ENCODE results near the gene TTLL11. TPM values are rescaled to one million over a fixed set of nuclear protein-coding genes. Genes with fewer than 3 reads are reported as not detected.

TTLL11 gene
- total and polyA plus RNA-seq, 7 experiments from 2014 or later: 3.0 to 8.6 (median 4.4) TPM

DNA sequence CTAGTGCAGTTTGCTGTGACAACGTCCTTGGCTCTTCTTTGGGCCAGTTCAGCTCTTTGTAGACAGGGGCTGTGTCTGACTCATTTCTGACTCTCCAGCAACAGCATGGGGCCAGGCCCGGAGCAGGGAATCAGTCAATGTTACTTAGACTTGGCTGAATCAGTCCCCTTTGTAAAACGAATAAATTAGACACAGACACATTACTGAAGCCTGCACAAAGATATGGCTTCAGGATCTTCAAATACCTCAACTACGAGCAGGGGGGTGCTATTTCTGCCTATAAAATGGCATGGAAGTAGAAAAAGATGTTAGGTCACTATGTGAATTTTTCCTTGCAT is 204.7 kb downstream of the TTLL11 start:
- POLR2A ChIA-PET: no interaction called here
- no peaks in the 10 kb centered on the region for H3K9me3 ChIP-seq (ENCODE audit: control insufficient read depth in 2 of 3, low read length in 3 of 3)
- intact Hi-C loops (cut with micrococcal nuclease): no loop called here
- Mint-ChIP-seq H3K27me3 (no peaks in the 10 kb centered on the region), H3K36me3 (no peaks in the 10 kb centered on the region), H3K4me1 (peaks cover 0 to 10% (median 0%) of the 10 kb centered on the region in 7 donors), H3K27ac (no peak overlapping the region), H3K4me3 (no peak overlapping the region), H3K9me3 (peaks cover 0 to 2% (median 0%) of the 10 kb centered on the region in 11 donors)
- no peak overlapping the region for H3K27ac ChIP-seq (ENCODE audit: low read depth, low read length)
- DNase-seq (no peak), ATAC-seq (no peak)
- no peaks in the 10 kb centered on the region for H3K36me3 ChIP-seq (ENCODE audit: control insufficient read depth in 2 of 3, insufficient read depth in 3 of 3, low read length in 3 of 3)
- CTCF ChIA-PET: no interaction called here
- H3K4me1 ChIP-seq (ENCODE audit: control insufficient read depth in 2 of 2, insufficient read depth in 2 of 2, low read length in 2 of 2): no peaks in the 10 kb centered on the region
- H3K4me3 ChIP-seq (ENCODE audit: low read length): no peak overlapping the region
- H3K27me3 ChIP-seq (ENCODE audit: control insufficient read depth in 2 of 2, insufficient read depth in 2 of 2, low read length in 2 of 2): no peaks in the 10 kb centered on the region

DNA sequence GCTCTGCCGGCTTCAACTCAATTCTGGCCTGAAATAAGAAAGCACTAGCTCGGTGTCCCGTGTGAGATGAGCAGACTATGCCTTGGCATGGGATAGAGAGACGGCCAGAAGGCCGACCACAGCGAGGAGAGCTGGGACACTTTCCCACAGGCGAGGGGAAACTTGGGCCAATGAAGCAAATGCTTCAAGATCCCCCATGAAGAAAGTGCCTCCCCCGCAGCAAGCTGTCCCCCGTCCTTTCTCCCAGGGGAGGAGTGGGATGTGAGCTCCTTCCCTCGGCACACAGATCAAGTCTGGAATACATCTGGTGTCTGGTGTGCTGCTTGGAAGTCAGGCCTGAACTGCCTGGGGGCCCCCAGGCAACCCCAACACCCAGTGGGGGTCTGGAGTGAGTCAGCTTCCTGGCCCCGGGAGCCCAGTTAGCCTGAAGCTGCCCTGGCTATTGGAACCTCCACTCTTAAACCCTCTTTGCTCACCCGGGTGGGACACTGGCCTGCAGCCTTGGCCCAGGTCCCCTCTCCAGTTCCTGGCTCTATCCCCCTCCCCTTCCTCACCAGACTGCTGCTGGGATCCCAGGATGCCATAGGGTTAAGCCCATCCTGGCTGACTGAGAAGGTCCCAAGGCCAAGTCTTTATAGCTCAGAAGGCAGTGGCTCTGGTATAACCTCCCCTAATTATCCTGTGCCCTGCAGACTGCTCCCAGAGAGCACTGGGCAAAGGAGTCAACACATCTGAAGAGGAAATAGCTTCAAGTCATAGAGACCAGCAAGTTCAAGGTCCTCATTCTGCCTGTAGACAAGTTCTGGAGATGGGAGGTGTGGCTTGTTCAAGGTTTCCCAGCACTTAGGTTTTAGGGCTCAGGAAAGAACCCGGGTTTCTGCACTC is 205.3 kb downstream of the TTLL11 start:
- H3K36me3 Mint-ChIP-seq: no peaks in the 10 kb centered on the region

DNA sequence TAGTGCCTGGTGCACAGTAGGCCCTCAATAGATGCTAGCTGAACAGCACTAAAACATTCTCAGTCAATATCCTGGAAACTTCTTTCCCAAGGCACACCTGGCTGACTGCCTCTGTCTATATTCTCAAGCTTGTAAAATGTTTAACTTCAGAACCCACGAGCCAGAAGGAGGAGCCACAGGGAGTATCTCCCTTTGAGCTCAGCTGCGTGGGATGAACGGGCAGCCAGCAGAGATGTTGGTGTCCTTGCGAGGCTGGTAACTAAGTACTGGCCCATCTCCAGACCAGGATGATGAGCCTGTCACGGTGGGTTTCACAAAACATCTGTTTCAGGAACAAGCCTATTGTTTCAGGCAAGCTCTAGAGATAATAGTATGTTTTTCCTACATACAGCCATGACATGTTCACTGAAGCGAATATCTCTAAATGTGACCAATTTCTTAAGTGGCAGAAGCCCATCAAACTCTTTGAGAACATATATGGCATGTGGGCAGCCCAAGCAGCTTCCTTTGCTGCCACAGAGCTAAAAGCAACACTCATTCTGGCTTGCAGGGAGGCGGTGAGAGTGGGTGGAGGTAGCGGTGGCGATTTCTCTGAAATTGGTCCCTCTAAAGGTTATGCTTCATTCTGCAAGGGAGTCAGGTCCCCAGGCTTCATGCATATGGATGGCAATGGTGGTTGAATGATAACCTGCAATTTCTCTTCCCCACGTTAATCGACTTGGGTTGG is 206.2 kb downstream of the TTLL11 start:
- no peak overlapping the region for H3K4me3 ChIP-seq (ENCODE audit: low read length)
- CTCF ChIA-PET: no interaction called here
- Mint-ChIP-seq H3K27ac (no peak overlapping the region), H3K27me3 (no peaks in the 10 kb centered on the region), H3K9me3 (peaks cover 0 to 2% (median 0%) of the 10 kb centered on the region in 11 donors), H3K36me3 (no peaks in the 10 kb centered on the region), H3K4me1 (peaks cover 0 to 10% (median 0%) of the 10 kb centered on the region in 7 donors), H3K4me3 (no peak overlapping the region)
- intact Hi-C loops (cut with micrococcal nuclease): no loop called here
- H3K27me3 ChIP-seq (ENCODE audit: control insufficient read depth in 2 of 2, insufficient read depth in 2 of 2, low read length in 2 of 2): no peaks in the 10 kb centered on the region
- H3K27ac ChIP-seq (ENCODE audit: low read depth, low read length): no peak overlapping the region
- no peaks in the 10 kb centered on the region for H3K36me3 ChIP-seq (ENCODE audit: control insufficient read depth in 2 of 3, insufficient read depth in 3 of 3, low read length in 3 of 3)
- peak in 1 of 9 donors; percentile 41 for DNase-seq
- POLR2A ChIA-PET: no interaction called here
- no peaks in the 10 kb centered on the region for H3K9me3 ChIP-seq (ENCODE audit: control insufficient read depth in 2 of 3, low read length in 3 of 3)
- H3K4me1 ChIP-seq (ENCODE audit: control insufficient read depth in 2 of 2, insufficient read depth in 2 of 2, low read length in 2 of 2): no peaks in the 10 kb centered on the region
- ATAC-seq: no peak

More for the DNA sequence above, 205.3 kb downstream of the TTLL11 start:
- no peak for DNase-seq
- no peaks in the 10 kb centered on the region for H3K9me3 ChIP-seq (ENCODE audit: control insufficient read depth in 2 of 3, low read length in 3 of 3)
- no peaks in the 10 kb centered on the region for H3K36me3 ChIP-seq (ENCODE audit: control insufficient read depth in 2 of 3, insufficient read depth in 3 of 3, low read length in 3 of 3)
- H3K27me3 Mint-ChIP-seq: no peaks in the 10 kb centered on the region
- H3K4me3 ChIP-seq (ENCODE audit: low read length): no peak overlapping the region
- peaks cover 0 to 2% (median 0%) of the 10 kb centered on the region in 11 donors for H3K9me3 Mint-ChIP-seq
- H3K4me1 Mint-ChIP-seq: peaks cover 0 to 10% (median 0%) of the 10 kb centered on the region in 7 donors
- no peaks in the 10 kb centered on the region for H3K4me1 ChIP-seq (ENCODE audit: control insufficient read depth in 2 of 2, insufficient read depth in 2 of 2, low read length in 2 of 2)
- intact Hi-C loops (cut with micrococcal nuclease): no loop called here
- H3K27ac ChIP-seq (ENCODE audit: low read depth, low read length): no peak overlapping the region
- ATAC-seq: no peak
- ChIA-PET CTCF (no interaction called here), POLR2A (no interaction called here)
- no peak overlapping the region for H3K27ac Mint-ChIP-seq
- no peaks in the 10 kb centered on the region for H3K27me3 ChIP-seq (ENCODE audit: control insufficient read depth in 2 of 2, insufficient read depth in 2 of 2, low read length in 2 of 2)
- H3K4me3 Mint-ChIP-seq: no peak overlapping the region

- no peak for ATAC-seq
Observed at GRCh38 chr9:121885345-121885901, 207.7 kb downstream of the TTLL11 start.

DNA sequence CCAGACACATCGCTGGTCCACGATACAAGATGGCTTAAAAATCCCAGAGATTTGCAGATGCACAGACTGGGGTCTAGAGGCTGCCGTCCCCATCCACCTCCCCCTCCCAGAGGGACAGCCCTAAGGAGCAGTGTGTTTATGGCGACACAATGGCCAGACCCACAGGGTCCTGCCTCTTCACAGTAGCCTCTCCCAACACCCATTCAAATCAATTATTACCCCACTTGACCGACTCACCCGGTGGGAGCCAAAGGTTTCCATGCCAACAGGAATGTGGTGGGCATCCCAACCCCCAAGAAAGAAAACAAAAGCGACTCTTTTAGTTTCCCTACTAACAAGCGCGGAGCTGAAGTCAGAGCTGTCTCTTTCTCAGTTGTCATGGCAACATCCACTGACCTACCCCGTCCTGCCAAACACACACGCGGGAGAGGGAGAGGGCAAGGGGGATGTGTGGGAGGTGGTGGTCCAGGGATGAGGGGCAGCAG is 209.0 kb downstream of the TTLL11 start:
- ATAC-seq: no peak
- CTCF ChIA-PET: no interaction called here

More at GRCh38 chr9:121885345-121885901, 207.7 kb downstream of the TTLL11 start:
- H3K4me1 ChIP-seq (ENCODE audit: control insufficient read depth in 2 of 2, insufficient read depth in 2 of 2, low read length in 2 of 2): no peaks in the 10 kb centered on the region
- no peaks in the 10 kb centered on the region for H3K27me3 ChIP-seq (ENCODE audit: control insufficient read depth in 2 of 2, insufficient read depth in 2 of 2, low read length in 2 of 2)
- no peak overlapping the region for H3K4me3 ChIP-seq (ENCODE audit: low read length)
- H3K36me3 Mint-ChIP-seq: no peaks in the 10 kb centered on the region
- peaks cover 0 to 2% (median 0%) of the 10 kb centered on the region in 11 donors for H3K9me3 Mint-ChIP-seq
- no peaks in the 10 kb centered on the region for H3K36me3 ChIP-seq (ENCODE audit: control insufficient read depth in 2 of 3, insufficient read depth in 3 of 3, low read length in 3 of 3)
- intact Hi-C loops (cut with micrococcal nuclease): no loop called here
- H3K4me3 Mint-ChIP-seq: no peak overlapping the region
- H3K9me3 ChIP-seq (ENCODE audit: control insufficient read depth in 2 of 3, low read length in 3 of 3): no peaks in the 10 kb centered on the region
- H3K27ac Mint-ChIP-seq: no peak overlapping the region
- ChIA-PET CTCF (no interaction called here), POLR2A (no interaction called here)
- H3K27ac ChIP-seq (ENCODE audit: low read depth, low read length): no peak overlapping the region
- H3K4me1 Mint-ChIP-seq: peaks cover 0 to 10% (median 0%) of the 10 kb centered on the region in 7 donors
- DNase-seq: no peak
- H3K27me3 Mint-ChIP-seq: no peaks in the 10 kb centered on the region

DNA sequence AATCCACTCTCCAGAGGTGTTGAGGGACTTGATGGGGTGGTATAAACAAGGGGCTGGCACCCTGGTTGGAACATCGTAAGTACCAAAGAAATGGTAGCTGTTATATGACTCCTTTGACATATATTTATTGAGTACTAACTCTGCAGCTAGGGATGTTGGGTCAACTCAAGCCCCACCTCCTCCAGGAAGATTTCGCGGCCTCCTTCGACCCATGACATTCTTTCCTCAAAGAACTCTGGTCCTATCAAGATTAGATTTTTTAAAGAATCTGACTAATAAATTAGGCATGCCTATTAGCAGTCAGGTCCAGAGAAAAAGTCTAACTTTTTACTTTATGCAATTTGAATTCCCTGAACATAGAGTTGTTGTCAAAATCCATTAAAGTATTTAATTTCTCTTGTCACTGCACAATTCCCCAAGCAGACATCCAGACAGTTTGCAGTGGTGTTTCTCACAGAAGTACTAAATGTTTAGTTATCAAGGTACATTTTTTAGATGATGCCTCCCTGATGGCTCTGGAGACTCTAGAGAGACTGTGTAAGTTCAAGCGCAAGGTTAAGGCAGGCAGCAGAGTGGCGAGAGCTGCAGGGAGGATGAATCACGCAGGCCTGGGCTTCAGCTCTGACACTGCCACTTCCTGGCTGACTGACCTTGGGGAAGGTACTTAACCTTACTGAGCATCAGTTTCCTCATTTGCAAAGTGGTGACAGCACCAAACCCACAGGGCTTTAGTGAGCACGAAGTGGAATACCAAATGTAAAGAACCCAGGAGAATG is 209.6 kb downstream of the TTLL11 start:
- no peaks in the 10 kb centered on the region for H3K36me3 Mint-ChIP-seq
- no peak overlapping the region for H3K4me3 Mint-ChIP-seq
- H3K36me3 ChIP-seq (ENCODE audit: control insufficient read depth in 2 of 3, insufficient read depth in 3 of 3, low read length in 3 of 3): no peaks in the 10 kb centered on the region
- no peaks in the 10 kb centered on the region for H3K9me3 ChIP-seq (ENCODE audit: control insufficient read depth in 2 of 3, low read length in 3 of 3)
- no peak overlapping the region for H3K27ac ChIP-seq (ENCODE audit: low read depth, low read length)
- H3K27me3 ChIP-seq (ENCODE audit: control insufficient read depth in 2 of 2, insufficient read depth in 2 of 2, low read length in 2 of 2): no peaks in the 10 kb centered on the region
- no peaks in the 10 kb centered on the region for H3K4me1 ChIP-seq (ENCODE audit: control insufficient read depth in 2 of 2, insufficient read depth in 2 of 2, low read length in 2 of 2)
- no peak overlapping the region for H3K4me3 ChIP-seq (ENCODE audit: low read length)
- peaks cover 0 to 4% (median 0%) of the 10 kb centered on the region in 5 donors for H3K27me3 Mint-ChIP-seq
- ChIA-PET CTCF (no interaction called here), POLR2A (no interaction called here)
- H3K9me3 Mint-ChIP-seq: peaks cover 0 to 2% (median 0%) of the 10 kb centered on the region in 11 donors
- ATAC-seq (no peak), DNase-seq (no peak)
- intact Hi-C loops (cut with micrococcal nuclease): no loop called here
- no peak overlapping the region for H3K27ac Mint-ChIP-seq
- peaks cover 0 to 10% (median 0%) of the 10 kb centered on the region in 7 donors for H3K4me1 Mint-ChIP-seq

More for the DNA sequence above, 209.0 kb downstream of the TTLL11 start:
- Mint-ChIP-seq H3K27me3 (peaks cover 0 to 4% (median 0%) of the 10 kb centered on the region in 5 donors), H3K9me3 (peaks cover 0 to 2% (median 0%) of the 10 kb centered on the region in 11 donors), H3K36me3 (no peaks in the 10 kb centered on the region), H3K27ac (no peak overlapping the region), H3K4me3 (no peak overlapping the region), H3K4me1 (peaks cover 0 to 10% (median 0%) of the 10 kb centered on the region in 7 donors)
- Histone ChIP-seq H3K27me3 (ENCODE audit: control insufficient read depth in 2 of 2, insufficient read depth in 2 of 2, low read length in 2 of 2) (no peaks in the 10 kb centered on the region), H3K9me3 (ENCODE audit: control insufficient read depth in 2 of 3, low read length in 3 of 3) (no peaks in the 10 kb centered on the region), H3K36me3 (ENCODE audit: control insufficient read depth in 2 of 3, insufficient read depth in 3 of 3, low read length in 3 of 3) (no peaks in the 10 kb centered on the region), H3K4me1 (ENCODE audit: control insufficient read depth in 2 of 2, insufficient read depth in 2 of 2, low read length in 2 of 2) (no peaks in the 10 kb centered on the region), H3K4me3 (ENCODE audit: low read length) (no peak overlapping the region), H3K27ac (ENCODE audit: low read depth, low read length) (no peak overlapping the region)
- POLR2A ChIA-PET: interaction anchor here (0.6 kb wide), 1 partner anchor 8 kb away, joined by 4 read pairs; no protein-coding TSS in a partner anchor
- intact Hi-C loops (cut with micrococcal nuclease): no loop called here
- no peak for DNase-seq

All from naive thymus-derived CD4-positive, alpha-beta T cell (primary cell).